B cell (primary cell): ENCODE measurements around the gene DNAJC1. TPM values are rescaled to one million over a fixed set of nuclear protein-coding genes. Genes with fewer than 3 reads are reported as not detected.

ENCODE experiments used
- ATAC-seq: fragments of 200-7000 bp; cut with Tn5 transposase; one replicate; pipeline ENCODE4 v1.10.0; 2021; ENCODE audit warnings: low read depth, mild to moderate bottlenecking, moderate number of reproducible peaks, moderate library complexity
- CTCF ChIA-PET: fragments of 350-600 bp; sonication (Branson Sonifier 250); formaldehyde crosslinking; loops from one replicate; lab custom pipeline; 2021; ENCODE audit warnings: antibody characterized with exemption, inconsistent platforms; lab: Charles Lee
- POLR2A ChIA-PET: fragments of 350-600 bp; sonication (Branson Sonifier 250); formaldehyde crosslinking; loops from one replicate; lab custom pipeline; 2021; ENCODE audit warnings: antibody characterized with exemption; lab: Charles Lee
- DNase-seq: peaks from one replicate; pipeline ENCODE4 v3.0.0; 2013
- H2AFZ ChIP-seq: 2 replicates; pipeline ENCODE4 v1.6.1; 2012; ENCODE audit warnings: mild to moderate bottlenecking, low read depth, low read length; ENCODE audit not compliant: insufficient read depth, poor library complexity, severe bottlenecking
- H3K27ac ChIP-seq, 2 donors: 1 replicate in 1 of 2; 2 replicates in 1 of 2; pipeline ENCODE4 v1.5.1; 2012 to 2013; ENCODE audit warnings: low read length in 2 of 2, mild to moderate bottlenecking in 2 of 2, moderate library complexity in 1 of 2
- H3K27me3 ChIP-seq, 4 experiments: fragments of 200-600 bp in 1 of 4; sonication (generic) in 1 of 4; replicated peaks in 1 of 4; 1 replicate in 2 of 4; 2 replicates in 2 of 4; pipeline versions ENCODE4 v1.6.1 to v1.7.0; 2013 to 2016; ENCODE audit warnings: low read length in 3 of 4, mild to moderate bottlenecking in 2 of 4, mixed read lengths in 1 of 4, moderate library complexity in 1 of 4; ENCODE audit not compliant: insufficient read depth in 4 of 4, control insufficient read depth in 3 of 4; ENCODE audit errors: control extremely low read depth in 1 of 4
- H3K36me3 ChIP-seq, 2 experiments: replicated peaks in 1 of 2; 1 replicate in 1 of 2; 2 replicates in 1 of 2; pipeline versions ENCODE4 v1.6.1 to v1.7.1; 2013; ENCODE audit warnings: low read length in 1 of 2; ENCODE audit not compliant: insufficient read depth in 2 of 2, control insufficient read depth in 1 of 2; ENCODE audit errors: control extremely low read depth in 1 of 2, extremely low read depth in 1 of 2
- H3K4me1 ChIP-seq, 2 donors: fragments of 200-600 bp in 1 of 2; sonication (generic) in 1 of 2; 1 replicate in 1 of 2; 2 replicates in 1 of 2; pipeline versions ENCODE4 v1.5.1 to v1.6.1; 2013 to 2017; ENCODE audit warnings: low read length in 2 of 2; ENCODE audit not compliant: control insufficient read depth in 2 of 2, insufficient read depth in 2 of 2
- H3K4me2 ChIP-seq: replicated peaks from 2 replicates; pipeline ENCODE3; 2012; ENCODE audit warnings: mild to moderate bottlenecking, low read depth, low read length; ENCODE audit not compliant: poor library complexity, severe bottlenecking
- H3K4me3 ChIP-seq, 5 experiments: fragments of 200-600 bp in 1 of 5; sonication (generic) in 1 of 5; 1 replicate in 3 of 5; 2 replicates in 2 of 5; pipeline versions ENCODE4 v1.5.1 to v1.7.0; 2011 to 2016; ENCODE audit warnings: low read length in 4 of 5, mild to moderate bottlenecking in 4 of 5, low read depth in 2 of 5, control low read depth in 1 of 5, moderate library complexity in 1 of 5; ENCODE audit not compliant: insufficient read depth in 1 of 5; ENCODE audit errors: control extremely low read depth in 1 of 5, extremely low read depth in 1 of 5
- H3K79me2 ChIP-seq: fragments of 200-600 bp; sonication (generic); one replicate; pipeline ENCODE4 v1.6.0; 2016; ENCODE audit warnings: low read length; ENCODE audit not compliant: control insufficient read depth, insufficient read depth
- H3K9ac ChIP-seq: fragments of 200-600 bp; sonication (generic); 2 replicates; pipeline ENCODE4 v1.6.1; 2017; ENCODE audit warnings: mild to moderate bottlenecking, low read length, moderate library complexity
- H3K9me3 ChIP-seq, 3 donors: one replicate each; pipeline versions ENCODE4 v1.6.1 to v1.7.1; 2013; ENCODE audit warnings: low read length in 2 of 3; ENCODE audit not compliant: control insufficient read depth in 2 of 3, insufficient read depth in 1 of 3; ENCODE audit errors: control extremely low read depth in 1 of 3
- H4K20me1 ChIP-seq: 2 replicates; pipeline ENCODE4 v1.6.0; 2012; ENCODE audit warnings: mild to moderate bottlenecking, low read length; ENCODE audit not compliant: insufficient read depth, control insufficient read depth, poor library complexity, severe bottlenecking
- H3K27ac Mint-ChIP-seq: one replicate; pipeline ENCODE4 v1.8.0; 2021; ENCODE audit warnings: mixed read lengths
- H3K27me3 Mint-ChIP-seq: one replicate; pipeline ENCODE4 v1.8.0; 2021; ENCODE audit warnings: mixed read lengths
- H3K4me1 Mint-ChIP-seq: one replicate; pipeline ENCODE4 v1.8.0; 2021; ENCODE audit warnings: mixed read lengths
- H3K4me3 Mint-ChIP-seq: one replicate; pipeline ENCODE4 v1.8.0; 2021; ENCODE audit warnings: mixed read lengths
- H3K9me3 Mint-ChIP-seq: one replicate; pipeline ENCODE4 v1.8.0; 2022; ENCODE audit warnings: mixed read lengths; ENCODE audit not compliant: insufficient read depth
- CTCF ChIP-seq: fragments of 200-600 bp; IDR thresholded peaks from one replicate; pipeline ENCODE4 v1.8.0; 2022; ENCODE audit warnings: antibody characterized with exemption, mild to moderate bottlenecking
- EZH2 ChIP-seq: IDR thresholded peaks from 2 replicates; pipeline ENCODE4 v1.6.1; 2012; ENCODE audit warnings: borderline replicate concordance, low read depth, mild to moderate bottlenecking, moderate library complexity, low read length; ENCODE audit not compliant: insufficient read depth, poor library complexity, severe bottlenecking
- WGBS: methylation state at CpG from one replicate; pipeline ENCODE4 v1.1.5; 2013; ENCODE audit warnings: missing lambda C conversion rate; ENCODE audit not compliant: insufficient coverage; 5-methylcytosine and 5-hydroxymethylcytosine counted together
- intact Hi-C: fragments of 100-400 bp; cut with micrococcal nuclease; formaldehyde crosslinking; loops from one replicate; pipeline ENCODE4 v1.10.0; 2022
- polyA plus RNA-seq: library from polyadenylated mRNA; depleted of rRNA; stranded (reverse); fragments of >200 nt; gene quantifications from 2 replicates; pipeline ENCODE4 v1.2.3, GENCODE V29; 2012
- total RNA-seq, 2 donors: library from RNA; stranded (reverse); fragments of 120-200 nt in 1 of 2; gene quantifications; 1 replicate in 1 of 2; 2 replicates in 1 of 2; pipeline versions ENCODE4 v1.2.3 to v1.2.4, GENCODE V29; 2013 to 2022

DNAJC1 gene
- total and polyA plus RNA-seq, 2 donors (not counting 1 experiment from before 2014, with no cell fraction given) = 9.4 to 15.4 TPM

DNA sequence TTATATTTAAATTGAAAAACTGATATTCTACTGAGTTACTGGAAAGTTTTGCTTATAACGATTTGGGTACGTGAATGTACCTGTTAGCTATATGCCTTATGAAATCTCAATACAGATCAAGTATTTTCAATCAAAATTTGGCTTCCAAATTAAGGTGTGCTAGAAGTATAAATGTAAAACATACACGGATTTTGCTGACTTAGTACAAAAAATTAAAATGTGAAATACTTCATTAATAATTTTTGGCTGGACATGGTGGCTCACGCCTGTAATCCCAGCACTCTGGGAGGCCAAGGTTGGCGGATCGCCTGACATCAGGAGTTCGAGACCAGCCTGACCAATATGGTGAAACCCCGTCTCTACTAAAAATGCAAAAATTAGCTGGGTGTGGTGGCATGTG lies 11.7 kb downstream of the DNAJC1 start:
- ChIA-PET POLR2A (no interaction called here), CTCF (interaction anchor here (0.6 to 5.7 kb wide), 13 partner anchors 12 to 1166 kb away, joined by 3 to 112 read pairs (median 4); partner anchors contain the start of gene DNAJC1)
- Mint-ChIP-seq H3K4me3 (no peak overlapping the region), H3K27ac (no peak overlapping the region), H3K27me3 (no peaks in the 10 kb centered on the region), H3K9me3 (no peaks in the 10 kb centered on the region), H3K4me1 (peaks cover 4% of the 10 kb centered on the region)
- WGBS = 98% methylated on average over 5 of the region's 8 CpGs
- Histone ChIP-seq H2AFZ (no peak overlapping the region), H3K27ac (no peak overlapping the region), H3K79me2 (peaks cover 29% of the 10 kb centered on the region), H3K9me3 (peaks cover 0 to 2% (median 0%) of the 10 kb centered on the region in 3 donors), H3K27me3 (no peaks in the 10 kb centered on the region), H3K4me2 (no peak overlapping the region), H3K4me3 (no peak overlapping the region), H4K20me1 (no peaks in the 10 kb centered on the region), H3K4me1 (no peaks in the 10 kb centered on the region), H3K9ac (no peak overlapping the region), H3K36me3 (no peaks in the 10 kb centered on the region)
- TF ChIP-seq EZH2 (no peak), CTCF (no peak)
- intact Hi-C loops = loop anchor here (2.0 to 5.0 kb wide), 3 partner anchors 431 to 856 kb away; no protein-coding TSS in a partner anchor
- DNase-seq (no peak), ATAC-seq (no peak)

GRCh38 chr10:21990449-21990848 lies 13.1 kb downstream of the DNAJC1 start:
- no peak for ATAC-seq
- ChIA-PET CTCF (interaction anchor here (0.8 to 5.7 kb wide), 9 partner anchors 13 to 1168 kb away, joined by 3 to 112 read pairs (median 5); partner anchors contain the start of gene DNAJC1), POLR2A (no interaction called here)
- Histone ChIP-seq H3K4me1 (no peaks in the 10 kb centered on the region), H3K27me3 (no peaks in the 10 kb centered on the region), H4K20me1 (no peaks in the 10 kb centered on the region), H3K79me2 (peaks cover 32% of the 10 kb centered on the region), H3K4me2 (no peak overlapping the region), H3K36me3 (no peaks in the 10 kb centered on the region), H3K27ac (no peak overlapping the region), H3K9ac (no peak overlapping the region), H3K9me3 (peaks cover 0 to 9% (median 5%) of the 10 kb centered on the region in 3 donors), H2AFZ (no peak overlapping the region), H3K4me3 (no peak overlapping the region)
- Mint-ChIP-seq H3K27ac (no peak overlapping the region), H3K4me1 (peaks cover 4% of the 10 kb centered on the region), H3K4me3 (no peak overlapping the region), H3K9me3 (no peaks in the 10 kb centered on the region), H3K27me3 (no peaks in the 10 kb centered on the region)
- no peak for TF ChIP-seq CTCF
- no peak for TF ChIP-seq EZH2
- WGBS = no CpG with 5 or more reads among the region's 1 CpG
- intact Hi-C loops = loop anchor here (5.0 kb wide), 2 partner anchors 432 to 857 kb away; no protein-coding TSS in a partner anchor
- no peak for DNase-seq
